Activated CD4-positive, alpha-beta T cell treated with anti-CD3 and anti-CD28 coated beads, Interleukin-2, amount 10 ng/mL, durations not matched to agents 7 days and 5 days (primary cell): ENCODE measurements around the gene BCAN. TPM values are rescaled to one million over a fixed set of nuclear protein-coding genes. Genes with fewer than 3 reads are reported as not detected.

ENCODE experiments used
- CTCF ChIA-PET: fragments of 350-600 bp; sonication (Branson Sonifier 250); formaldehyde crosslinking; loops from one replicate; lab custom pipeline; 2021; ENCODE audit warnings: antibody characterized with exemption; lab: Charles Lee
- POLR2A ChIA-PET: fragments of 350-600 bp; sonication (Branson Sonifier 250); formaldehyde crosslinking; loops from one replicate; lab custom pipeline; 2021; ENCODE audit warnings: antibody characterized with exemption; lab: Charles Lee
- DNase-seq: peaks from one replicate; pipeline ENCODE4 v3.0.0-alpha.2; 2020
- H3K27ac Mint-ChIP-seq: one replicate; pipeline ENCODE4 v1.8.0; 2021; ENCODE audit warnings: mild to moderate bottlenecking, moderate library complexity, mixed read lengths
- H3K27me3 Mint-ChIP-seq: one replicate; pipeline ENCODE4 v1.8.0; 2021; ENCODE audit warnings: mixed read lengths
- H3K36me3 Mint-ChIP-seq: one replicate; pipeline ENCODE4 v1.8.0; 2021; ENCODE audit warnings: low read depth, mixed read lengths
- H3K4me1 Mint-ChIP-seq: one replicate; pipeline ENCODE4 v1.8.0; 2021; ENCODE audit warnings: mixed read lengths
- H3K4me3 Mint-ChIP-seq: one replicate; pipeline ENCODE4 v1.8.0; 2021; ENCODE audit warnings: mild to moderate bottlenecking, moderate library complexity, mixed read lengths
- H3K9me3 Mint-ChIP-seq: one replicate; pipeline ENCODE4 v1.8.0; 2021; ENCODE audit warnings: mixed read lengths
- total RNA-seq, 2 experiments: library from RNA; stranded (reverse); gene quantifications; one replicate each; pipeline ENCODE4 v1.2.3, GENCODE V29; 2021

Gene BCAN
- total RNA-seq, 2 experiments from 2014 or later: not detected

GRCh38 chr1:156676114-156676819 is 34.4 kb downstream of the BCAN start:
- no peak for DNase-seq
- no peak overlapping the region for H3K4me3 Mint-ChIP-seq
- no peaks in the 10 kb centered on the region for H3K36me3 Mint-ChIP-seq
- ChIA-PET CTCF (interaction anchor here (0.6 to 5.9 kb wide), 10 partner anchors 8 to 252 kb away, joined by 3 to 41 read pairs (median 4); no protein-coding TSS in a partner anchor), POLR2A (no interaction called here)
- H3K27ac Mint-ChIP-seq: no peak overlapping the region
- peaks cover 75% of the 10 kb centered on the region for H3K27me3 Mint-ChIP-seq
- peaks cover 3% of the 10 kb centered on the region for H3K4me1 Mint-ChIP-seq
- H3K9me3 Mint-ChIP-seq: no peaks in the 10 kb centered on the region

- H3K27me3 Mint-ChIP-seq: peaks cover 75% of the 10 kb centered on the region
- H3K4me3 Mint-ChIP-seq: no peak within 1 kb of the TSS
- no peak for DNase-seq
- no peaks in the 10 kb centered on the region for H3K36me3 Mint-ChIP-seq
- CTCF ChIA-PET: interaction anchor here (0.8 to 5.9 kb wide), 11 partner anchors 9 to 251 kb away, joined by 3 to 41 read pairs (median 3); no protein-coding TSS in a partner anchor
- no peaks in the 10 kb centered on the region for H3K9me3 Mint-ChIP-seq
- no peak within 1 kb of the TSS for H3K27ac Mint-ChIP-seq
- peaks cover 3% of the 10 kb centered on the region for H3K4me1 Mint-ChIP-seq
- POLR2A ChIA-PET: interaction anchor here (0.6 kb wide), 1 partner anchor 185 kb away, joined by 3 read pairs; no protein-coding TSS in a partner anchor
Measured at GRCh38 chr1:156676820-156677615, 35.1 kb downstream of the BCAN start, which contains the start of gene NES. Gene NES, minus strand, starts transcription at chr1:156677407. Its CDS starts 143 bp downstream, at chr1:156677264.

GRCh38 chr1:156677616-156678596 is 36.0 kb downstream of the BCAN start:
- peaks cover 69% of the 10 kb centered on the region for H3K27me3 Mint-ChIP-seq
- no peaks in the 10 kb centered on the region for H3K36me3 Mint-ChIP-seq
- H3K4me1 Mint-ChIP-seq: peaks cover 3% of the 10 kb centered on the region
- peak; percentile 34 for DNase-seq
- ChIA-PET POLR2A (interaction anchor here (0.5 to 0.6 kb wide), 2 partner anchors 76 to 186 kb away, joined by 3 to 6 read pairs; partner anchors contain the start of gene GPATCH4), CTCF (interaction anchor here (0.7 to 5.9 kb wide), 14 partner anchors 8 to 53 kb away, joined by 3 to 41 read pairs (median 4); no protein-coding TSS in a partner anchor)
- no peak overlapping the region for H3K4me3 Mint-ChIP-seq
- no peak overlapping the region for H3K27ac Mint-ChIP-seq
- H3K9me3 Mint-ChIP-seq: no peaks in the 10 kb centered on the region

- no peaks in the 10 kb centered on the region for H3K36me3 Mint-ChIP-seq
- peaks cover 53% of the 10 kb centered on the region for H3K27me3 Mint-ChIP-seq
- POLR2A ChIA-PET: no interaction called here
Measured at GRCh38 chr1:156680056-156680455, 38.1 kb downstream of the BCAN start.

GRCh38 chr1:156681196-156681960 is 39.5 kb downstream of the BCAN start:
- CTCF ChIA-PET: interaction anchor here (0.9 to 5.9 kb wide), 8 partner anchors 9 to 54 kb away, joined by 3 to 41 read pairs (median 4); partner anchors contain the start of genes CRABP2, ISG20L2 and METTL25B
- H3K4me3 Mint-ChIP-seq: no peak overlapping the region
- H3K36me3 Mint-ChIP-seq: no peaks in the 10 kb centered on the region
- peaks cover 21% of the 10 kb centered on the region for H3K4me1 Mint-ChIP-seq
- H3K27me3 Mint-ChIP-seq: peaks cover 49% of the 10 kb centered on the region
- no peaks in the 10 kb centered on the region for H3K9me3 Mint-ChIP-seq
- peak overlapping the region; percentile 43 for H3K27ac Mint-ChIP-seq
- DNase-seq: no peak
- POLR2A ChIA-PET: no interaction called here

More at GRCh38 chr1:156680056-156680455, 38.1 kb downstream of the BCAN start:
- no peak for DNase-seq
- Mint-ChIP-seq H3K9me3 (no peaks in the 10 kb centered on the region), H3K4me3 (no peak overlapping the region), H3K4me1 (peaks cover 21% of the 10 kb centered on the region), H3K27ac (no peak overlapping the region)
- CTCF ChIA-PET: interaction anchor here (0.9 to 5.9 kb wide), 6 partner anchors 10 to 53 kb away, joined by 3 to 41 read pairs (median 4); no protein-coding TSS in a partner anchor

- no peak overlapping the region for H3K4me3 Mint-ChIP-seq
- DNase-seq: no peak
- CTCF ChIA-PET: interaction anchor here (0.9 to 3.5 kb wide), 7 partner anchors 11 to 46 kb away, joined by 3 to 26 read pairs (median 4); partner anchors contain the start of genes CRABP2, ISG20L2 and METTL25B
- H3K9me3 Mint-ChIP-seq: no peaks in the 10 kb centered on the region
- peaks cover 45% of the 10 kb centered on the region for H3K27me3 Mint-ChIP-seq
- peaks cover 21% of the 10 kb centered on the region for H3K4me1 Mint-ChIP-seq
- POLR2A ChIA-PET: no interaction called here
- no peak overlapping the region for H3K27ac Mint-ChIP-seq
- no peaks in the 10 kb centered on the region for H3K36me3 Mint-ChIP-seq
Measured at GRCh38 chr1:156682166-156682890, 40.4 kb downstream of the BCAN start.

GRCh38 chr1:156684227-156684782 is 42.4 kb downstream of the BCAN start:
- H3K4me3 Mint-ChIP-seq: no peak overlapping the region
- peaks cover 41% of the 10 kb centered on the region for H3K27me3 Mint-ChIP-seq
- DNase-seq: peak; percentile 54
- CTCF ChIA-PET: interaction anchor here (0.6 to 4.8 kb wide), 13 partner anchors 9 to 2000 kb away, joined by 3 to 31 read pairs (median 4); partner anchors contain the start of gene CRABP2
- POLR2A ChIA-PET: no interaction called here
- H3K9me3 Mint-ChIP-seq: no peaks in the 10 kb centered on the region
- no peaks in the 10 kb centered on the region for H3K36me3 Mint-ChIP-seq
- H3K4me1 Mint-ChIP-seq: peaks cover 19% of the 10 kb centered on the region
- no peak overlapping the region for H3K27ac Mint-ChIP-seq

GRCh38 chr1:156689035-156689952 is 47.4 kb downstream of the BCAN start:
- ChIA-PET POLR2A (interaction anchor here (0.8 kb wide), 1 partner anchor 37 kb away, joined by 4 read pairs; no protein-coding TSS in a partner anchor), CTCF (interaction anchor here (0.6 to 5.0 kb wide), 44 partner anchors 9 to 232 kb away, joined by 3 to 106 read pairs (median 4); partner anchors contain the start of genes CRABP2, HDGF, ISG20L2 and LRRC71)
- DNase-seq: peak; percentile 76
- Mint-ChIP-seq H3K4me3 (no peak overlapping the region), H3K27me3 (peaks cover 63% of the 10 kb centered on the region), H3K27ac (no peak overlapping the region), H3K36me3 (no peaks in the 10 kb centered on the region), H3K9me3 (no peaks in the 10 kb centered on the region), H3K4me1 (peaks cover 31% of the 10 kb centered on the region)

GRCh38 chr1:156689953-156690674 is 48.2 kb downstream of the BCAN start:
- H3K9me3 Mint-ChIP-seq: no peaks in the 10 kb centered on the region
- H3K4me3 Mint-ChIP-seq: no peak overlapping the region
- no peaks in the 10 kb centered on the region for H3K36me3 Mint-ChIP-seq
- DNase-seq: no peak
- CTCF ChIA-PET: interaction anchor here (0.6 to 5.0 kb wide), 46 partner anchors 9 to 233 kb away, joined by 3 to 106 read pairs (median 4); partner anchors contain the start of genes CRABP2, HDGF, ISG20L2 and LRRC71
- POLR2A ChIA-PET: no interaction called here
- peaks cover 67% of the 10 kb centered on the region for H3K27me3 Mint-ChIP-seq
- no peak overlapping the region for H3K27ac Mint-ChIP-seq
- peaks cover 24% of the 10 kb centered on the region for H3K4me1 Mint-ChIP-seq
